Central memory CD8-positive, alpha-beta T cell (primary cell): Measurements from ENCODE around the gene CACHD1.

Experiments
- ATAC-seq: fragments of 150-1000 bp; cut with Tn5 transposase; replicated peaks from 2 replicates; pipeline ENCODE4 v1.10.0; 2022; ENCODE audit warnings: mild to moderate bottlenecking, moderate FRiP score, moderate number of reproducible peaks; ENCODE audit not compliant: poor library complexity, severe bottlenecking; ENCODE audit errors: extremely low read depth
- DNase-seq, 2 donors: peaks; one replicate each; pipeline ENCODE4 v3.0.0; 2021; ENCODE audit warnings: low spot score in 2 of 2
- H3K27ac Mint-ChIP-seq: one replicate; pipeline ENCODE4 v1.8.0; 2022; ENCODE audit warnings: low read depth, mild to moderate bottlenecking, moderate library complexity, mixed read lengths
- H3K27me3 Mint-ChIP-seq: one replicate; pipeline ENCODE4 v1.8.0; 2022; ENCODE audit warnings: mixed read lengths
- H3K36me3 Mint-ChIP-seq: one replicate; pipeline ENCODE4 v1.8.0; 2022; ENCODE audit warnings: mild to moderate bottlenecking, moderate library complexity, mixed read lengths; ENCODE audit not compliant: insufficient read depth
- H3K4me1 Mint-ChIP-seq: one replicate; pipeline ENCODE4 v1.8.0; 2022; ENCODE audit warnings: mixed read lengths
- H3K4me3 Mint-ChIP-seq: one replicate; pipeline ENCODE4 v1.8.0; 2022; ENCODE audit warnings: mild to moderate bottlenecking, moderate library complexity, mixed read lengths
- H3K9me3 Mint-ChIP-seq: one replicate; pipeline ENCODE4 v1.8.0; 2022; ENCODE audit warnings: mixed read lengths

The CACHD1 gene

DNA sequence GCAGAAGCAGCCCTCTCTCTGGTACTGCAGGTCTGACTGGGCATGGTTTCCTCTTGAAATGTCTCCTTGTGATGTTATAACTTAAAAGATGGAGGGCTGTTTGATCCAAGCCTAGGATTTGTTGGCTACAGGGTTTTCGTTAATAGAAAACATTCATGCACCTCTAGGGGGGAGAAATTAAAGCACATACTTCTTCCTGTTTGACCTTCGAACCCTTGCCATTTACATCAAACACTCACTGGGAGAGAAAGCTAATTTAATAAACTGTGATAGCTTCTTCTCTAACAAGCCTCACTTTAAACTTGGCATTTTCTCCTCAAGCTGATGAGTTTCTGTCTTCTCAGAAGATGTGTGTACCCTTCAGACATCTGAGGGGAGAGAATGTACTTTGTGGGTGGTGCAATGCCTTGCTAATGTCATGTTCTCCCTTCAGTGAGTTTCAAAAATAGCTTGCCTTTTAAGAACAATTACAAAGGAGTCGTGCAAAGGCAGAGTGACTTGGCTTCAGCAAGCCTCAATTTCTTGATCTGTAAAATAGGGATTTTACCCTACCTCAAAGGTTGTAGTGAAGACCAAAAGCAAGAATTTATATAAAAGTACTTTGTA, 20.4 kb downstream of the CACHD1 start:
- no peaks in the 10 kb centered on the region for H3K4me1 Mint-ChIP-seq
- no peak for DNase-seq
- no peak for ATAC-seq
- H3K4me3 Mint-ChIP-seq = no peak overlapping the region
- peaks cover 50% of the 10 kb centered on the region for H3K27me3 Mint-ChIP-seq
- H3K27ac Mint-ChIP-seq = no peak overlapping the region
- H3K9me3 Mint-ChIP-seq = no peaks in the 10 kb centered on the region
- H3K36me3 Mint-ChIP-seq = no peaks in the 10 kb centered on the region

DNA sequence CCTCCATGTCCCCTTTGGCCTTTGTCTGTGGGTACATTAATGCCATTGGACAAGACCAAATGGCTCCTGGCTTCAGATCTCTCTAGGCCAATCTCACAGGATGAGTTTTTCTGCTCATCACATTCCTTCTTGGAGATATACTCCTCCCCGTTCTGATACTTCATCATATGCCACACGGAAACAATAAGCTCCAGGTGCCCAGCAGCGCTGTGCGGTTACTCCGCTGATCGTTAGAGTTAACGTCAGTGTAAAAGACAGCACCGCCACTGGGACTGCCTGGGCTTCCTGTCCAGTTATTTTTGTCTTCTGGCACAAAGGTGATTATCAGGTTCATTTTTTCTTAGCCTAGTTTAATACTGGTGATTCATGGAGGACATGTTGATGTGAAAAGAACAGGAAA, 22.5 kb downstream of the CACHD1 start:
- peaks cover 65% of the 10 kb centered on the region for H3K27me3 Mint-ChIP-seq
- H3K4me1 Mint-ChIP-seq = no peaks in the 10 kb centered on the region
- DNase-seq = no peak
- no peak for ATAC-seq
- no peak overlapping the region for H3K4me3 Mint-ChIP-seq
- H3K27ac Mint-ChIP-seq = no peak overlapping the region
- H3K36me3 Mint-ChIP-seq = no peaks in the 10 kb centered on the region
- no peaks in the 10 kb centered on the region for H3K9me3 Mint-ChIP-seq

DNA sequence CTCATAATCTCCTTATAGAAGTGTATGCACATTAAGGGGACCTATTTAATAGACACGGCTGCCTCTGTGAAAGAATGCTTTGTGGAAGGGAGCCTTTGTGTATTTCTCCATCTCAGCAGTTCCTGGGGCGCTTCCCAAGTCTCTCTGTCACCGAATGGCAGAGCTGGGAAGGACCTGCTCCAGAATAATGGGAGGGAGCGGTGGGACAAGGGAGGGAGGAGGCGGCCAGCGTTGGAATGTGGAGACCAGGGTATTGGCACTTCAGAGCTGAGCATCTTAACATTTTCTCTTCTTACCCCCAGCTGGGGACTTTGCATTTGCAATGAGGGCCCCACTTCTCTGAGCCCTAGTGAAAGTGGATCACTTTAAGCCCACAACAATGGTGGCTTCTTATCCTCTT, 23.9 kb downstream of the CACHD1 start:
- Mint-ChIP-seq H3K9me3 (no peaks in the 10 kb centered on the region), H3K36me3 (no peaks in the 10 kb centered on the region), H3K27ac (no peak overlapping the region), H3K27me3 (peaks cover 65% of the 10 kb centered on the region), H3K4me1 (no peaks in the 10 kb centered on the region), H3K4me3 (no peak overlapping the region)
- DNase-seq (no peak), ATAC-seq (no peak)

DNA sequence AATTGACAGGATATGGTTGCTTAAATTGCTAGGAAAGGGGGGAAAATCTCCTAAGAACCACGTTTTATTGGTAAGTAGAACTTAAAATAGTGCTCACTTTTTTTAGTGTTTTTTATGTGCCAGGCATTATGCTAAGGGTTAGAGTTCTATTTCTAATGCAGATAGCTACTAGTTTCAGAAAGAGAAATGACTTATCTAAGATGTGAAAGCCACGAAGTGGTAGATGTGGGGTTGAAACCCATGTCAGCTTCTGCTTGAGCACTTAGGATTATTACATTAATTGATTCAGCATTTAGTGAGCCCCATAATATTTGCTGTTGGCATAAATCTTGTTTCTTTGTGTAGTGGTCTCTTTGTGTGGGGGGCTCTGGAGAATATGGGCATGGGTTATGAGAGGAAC, 24.7 kb downstream of the CACHD1 start:
- H3K4me1 Mint-ChIP-seq = no peaks in the 10 kb centered on the region
- ATAC-seq (no peak), DNase-seq (no peak)
- H3K27me3 Mint-ChIP-seq = peaks cover 65% of the 10 kb centered on the region
- H3K27ac Mint-ChIP-seq = no peak overlapping the region
- H3K36me3 Mint-ChIP-seq = no peaks in the 10 kb centered on the region
- no peak overlapping the region for H3K4me3 Mint-ChIP-seq
- H3K9me3 Mint-ChIP-seq = no peaks in the 10 kb centered on the region

DNA sequence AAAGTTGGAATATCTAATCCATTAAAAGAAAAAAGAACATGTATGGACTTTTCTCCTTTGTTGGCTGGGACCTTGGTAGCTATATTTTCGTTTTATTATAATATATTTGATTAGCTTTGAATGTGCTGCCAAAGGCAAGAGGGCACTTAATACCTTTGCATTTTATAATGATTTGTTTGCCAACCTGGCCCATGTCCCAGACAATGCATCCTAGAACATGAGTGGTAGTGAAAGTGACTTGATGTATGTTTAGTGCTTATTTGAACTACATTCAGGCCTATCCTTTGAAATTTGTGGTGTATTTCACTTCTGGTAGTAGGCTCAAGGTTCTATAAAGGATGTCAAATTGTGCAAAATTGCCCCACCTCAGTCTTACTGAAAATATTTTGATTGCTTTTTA, 25.9 kb downstream of the CACHD1 start:
- no peak for DNase-seq
- no peaks in the 10 kb centered on the region for H3K4me1 Mint-ChIP-seq

DNA sequence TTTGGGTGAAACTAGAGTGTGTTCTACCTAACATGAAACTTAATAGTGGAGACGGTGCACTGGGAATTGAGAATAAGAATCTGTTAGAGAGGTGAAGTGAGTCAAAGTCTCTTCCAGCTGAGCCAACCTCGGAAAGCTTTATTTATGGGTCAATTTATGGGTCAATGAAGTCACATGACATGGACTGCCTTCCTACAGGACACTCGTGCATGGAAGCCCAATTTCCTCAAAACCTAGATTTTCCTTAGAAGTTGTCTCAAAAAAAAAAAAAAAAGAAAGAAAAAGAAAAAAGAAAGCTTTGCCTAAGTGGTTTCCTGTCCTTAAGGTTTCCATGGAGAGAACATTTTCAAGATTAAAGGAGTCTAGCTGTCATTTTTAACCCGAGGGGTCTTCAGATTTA, 26.7 kb downstream of the CACHD1 start:
- Mint-ChIP-seq H3K27me3 (peaks cover 74% of the 10 kb centered on the region), H3K27ac (no peak overlapping the region), H3K4me3 (no peak overlapping the region), H3K9me3 (no peaks in the 10 kb centered on the region), H3K4me1 (no peaks in the 10 kb centered on the region), H3K36me3 (no peaks in the 10 kb centered on the region)
- ATAC-seq (no peak), DNase-seq (no peak)

More for the DNA sequence above, 25.9 kb downstream of the CACHD1 start:
- Mint-ChIP-seq H3K9me3 (no peaks in the 10 kb centered on the region), H3K4me3 (no peak overlapping the region), H3K27ac (no peak overlapping the region), H3K36me3 (no peaks in the 10 kb centered on the region), H3K27me3 (peaks cover 73% of the 10 kb centered on the region)
- no peak for ATAC-seq

DNA sequence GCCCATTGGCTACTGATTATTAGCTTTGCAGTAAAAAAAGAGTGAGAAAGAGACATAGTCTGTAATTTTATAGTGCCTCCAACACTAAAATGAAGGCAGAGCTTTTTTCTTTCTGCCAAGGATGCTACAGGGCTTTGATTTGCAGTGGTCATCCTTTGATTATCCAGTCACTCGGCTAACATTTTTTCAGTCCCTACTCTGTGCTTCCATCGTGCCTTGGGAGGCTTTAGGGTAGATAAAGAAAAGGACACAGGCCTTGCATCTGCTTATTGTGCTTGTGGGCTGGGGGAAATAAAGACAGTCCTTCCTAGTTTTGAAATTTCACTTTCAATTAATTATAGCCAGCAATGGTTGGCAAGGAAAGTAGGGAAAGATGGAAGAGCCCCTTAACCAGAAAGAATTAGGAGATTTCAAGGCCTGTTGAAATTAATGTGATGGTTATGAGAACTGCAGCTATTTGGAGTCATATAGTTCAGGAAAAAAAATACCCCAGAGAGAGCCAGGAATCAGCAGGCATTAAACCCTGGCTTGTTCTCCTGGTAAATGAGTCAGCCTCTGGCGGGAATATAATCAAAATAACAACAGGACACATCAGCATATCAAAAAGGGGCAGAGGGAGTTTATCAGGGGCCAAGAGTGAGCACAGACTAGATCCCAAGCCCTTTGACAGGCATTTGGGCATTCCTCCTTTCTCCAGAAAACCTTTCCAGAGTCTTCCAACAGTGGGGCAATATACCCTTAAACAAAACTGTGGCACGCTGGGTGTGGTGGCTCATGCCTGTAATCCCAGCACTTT, 27.4 kb downstream of the CACHD1 start:
- Mint-ChIP-seq H3K4me3 (no peak overlapping the region), H3K9me3 (no peaks in the 10 kb centered on the region), H3K27me3 (peaks cover 80% of the 10 kb centered on the region), H3K4me1 (no peaks in the 10 kb centered on the region), H3K27ac (no peak overlapping the region), H3K36me3 (no peaks in the 10 kb centered on the region)
- no peak for ATAC-seq
- no peak for DNase-seq

DNA sequence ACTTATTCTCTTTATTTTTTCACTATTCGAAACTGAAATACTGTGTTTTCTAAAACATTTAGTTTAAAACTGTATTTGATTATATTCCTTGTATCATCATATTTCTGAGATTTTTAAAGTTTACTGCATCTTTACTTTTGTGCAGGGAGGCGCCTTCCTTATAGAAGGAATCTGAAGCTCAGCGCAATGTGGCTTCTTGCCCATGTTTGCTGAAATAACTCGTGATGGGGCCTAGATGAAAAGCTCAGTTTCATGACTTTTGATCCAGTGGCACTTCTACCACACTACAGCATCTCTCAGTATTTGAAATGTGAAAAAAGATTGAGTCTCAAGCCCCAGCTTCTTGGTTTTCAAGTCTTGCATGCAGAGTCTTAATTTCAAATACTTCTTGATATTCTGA, 28.4 kb downstream of the CACHD1 start:
- Mint-ChIP-seq H3K4me3 (no peak overlapping the region), H3K27me3 (peaks cover 80% of the 10 kb centered on the region), H3K36me3 (no peaks in the 10 kb centered on the region), H3K4me1 (no peaks in the 10 kb centered on the region), H3K9me3 (no peaks in the 10 kb centered on the region), H3K27ac (no peak overlapping the region)
- no peak for DNase-seq
- no peak for ATAC-seq

DNA sequence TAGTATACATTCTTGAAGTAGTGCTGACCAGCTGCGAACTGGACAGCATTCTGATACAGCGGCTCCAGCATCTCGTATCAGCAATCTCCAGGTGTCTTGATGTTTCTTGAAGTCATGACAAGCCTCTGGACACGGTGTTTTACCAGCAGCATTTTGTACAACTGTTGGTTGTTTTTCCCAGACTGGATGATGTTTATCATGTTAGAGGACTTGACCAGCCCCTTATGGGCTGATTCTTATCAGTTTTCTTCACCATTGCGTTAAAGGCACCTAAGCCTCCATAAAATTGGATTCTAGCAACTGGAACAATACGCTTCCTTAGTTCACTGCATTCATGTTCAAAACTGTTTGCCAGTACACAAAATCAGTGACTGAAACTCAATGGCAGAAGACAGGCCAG, 29.1 kb downstream of the CACHD1 start:
- DNase-seq (no peak), ATAC-seq (no peak)
- Mint-ChIP-seq H3K4me1 (no peaks in the 10 kb centered on the region), H3K27ac (no peak overlapping the region), H3K36me3 (no peaks in the 10 kb centered on the region), H3K27me3 (peaks cover 79% of the 10 kb centered on the region), H3K9me3 (no peaks in the 10 kb centered on the region), H3K4me3 (no peak overlapping the region)

DNA sequence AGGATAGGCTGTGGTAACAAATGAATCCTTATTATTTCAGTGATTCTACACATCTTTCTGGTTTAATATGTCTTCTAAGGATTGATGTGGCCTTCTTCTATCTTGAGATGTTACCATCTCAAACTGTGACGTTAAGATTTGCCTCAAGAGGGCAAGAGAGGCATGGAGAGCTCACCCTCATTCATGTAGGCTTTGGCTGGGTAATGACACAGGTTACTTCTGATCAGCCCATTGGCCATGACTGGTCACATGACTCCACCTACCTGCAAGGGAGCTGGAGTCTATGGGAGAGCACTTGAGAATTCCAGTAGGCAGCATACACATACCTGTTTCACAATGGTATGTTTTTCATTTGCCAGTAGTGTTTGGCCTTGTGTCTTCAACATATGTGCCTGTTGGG, 30.0 kb downstream of the CACHD1 start:
- Mint-ChIP-seq H3K9me3 (no peaks in the 10 kb centered on the region), H3K4me1 (no peaks in the 10 kb centered on the region), H3K27ac (no peak overlapping the region), H3K27me3 (peaks cover 79% of the 10 kb centered on the region), H3K4me3 (no peak overlapping the region), H3K36me3 (no peaks in the 10 kb centered on the region)
- DNase-seq = no peak
- no peak for ATAC-seq

DNA sequence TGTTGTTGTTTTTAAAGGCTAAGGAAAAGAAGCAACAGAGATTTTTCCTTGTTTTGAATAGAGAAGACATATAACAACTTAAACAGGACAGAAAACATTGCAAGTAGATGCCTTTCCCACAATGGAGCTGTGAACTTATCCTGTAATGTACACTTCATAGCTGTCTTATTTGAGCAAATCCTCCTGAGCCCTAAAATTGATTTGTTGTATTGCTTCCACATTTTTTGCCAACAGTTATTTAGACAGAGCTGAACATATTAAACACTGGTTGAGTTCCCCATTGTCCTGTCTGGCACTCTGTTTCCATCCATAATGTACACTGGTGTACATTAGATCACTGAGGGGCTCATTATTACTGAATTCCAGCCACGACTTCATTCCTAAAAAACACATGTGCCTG, 32.2 kb downstream of the CACHD1 start:
- H3K4me1 Mint-ChIP-seq = peaks cover 9% of the 10 kb centered on the region
- H3K9me3 Mint-ChIP-seq = no peaks in the 10 kb centered on the region
- DNase-seq = no peak
- no peak overlapping the region for H3K4me3 Mint-ChIP-seq
- H3K27me3 Mint-ChIP-seq = peaks cover 78% of the 10 kb centered on the region
- no peak for ATAC-seq
- H3K27ac Mint-ChIP-seq = no peak overlapping the region
- peaks cover 2% of the 10 kb centered on the region for H3K36me3 Mint-ChIP-seq

DNA sequence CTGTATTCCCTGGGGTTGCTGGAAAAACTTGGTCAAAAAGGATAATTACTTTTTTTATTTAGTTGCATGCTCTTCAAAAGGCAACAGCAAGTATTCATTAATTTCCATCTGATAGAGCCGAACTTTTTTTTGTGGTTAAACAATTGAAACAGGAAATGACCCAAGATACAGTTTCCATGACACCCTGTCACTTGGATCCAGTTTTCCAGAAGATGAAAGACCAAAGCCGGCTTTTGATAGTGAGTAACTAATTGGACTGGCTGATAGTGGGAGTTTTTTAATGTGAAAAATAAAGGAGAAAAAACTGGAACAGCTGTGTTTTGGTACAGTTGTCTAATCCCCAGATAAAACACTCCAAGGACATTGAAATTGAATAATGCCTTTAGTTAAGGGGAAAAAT, 33.0 kb downstream of the CACHD1 start:
- H3K27ac Mint-ChIP-seq = no peak overlapping the region
- H3K4me3 Mint-ChIP-seq = no peak overlapping the region
- DNase-seq (no peak), ATAC-seq (no peak)
- H3K4me1 Mint-ChIP-seq = peaks cover 9% of the 10 kb centered on the region
- peaks cover 80% of the 10 kb centered on the region for H3K27me3 Mint-ChIP-seq
- H3K36me3 Mint-ChIP-seq = peaks cover 2% of the 10 kb centered on the region
- H3K9me3 Mint-ChIP-seq = no peaks in the 10 kb centered on the region

DNA sequence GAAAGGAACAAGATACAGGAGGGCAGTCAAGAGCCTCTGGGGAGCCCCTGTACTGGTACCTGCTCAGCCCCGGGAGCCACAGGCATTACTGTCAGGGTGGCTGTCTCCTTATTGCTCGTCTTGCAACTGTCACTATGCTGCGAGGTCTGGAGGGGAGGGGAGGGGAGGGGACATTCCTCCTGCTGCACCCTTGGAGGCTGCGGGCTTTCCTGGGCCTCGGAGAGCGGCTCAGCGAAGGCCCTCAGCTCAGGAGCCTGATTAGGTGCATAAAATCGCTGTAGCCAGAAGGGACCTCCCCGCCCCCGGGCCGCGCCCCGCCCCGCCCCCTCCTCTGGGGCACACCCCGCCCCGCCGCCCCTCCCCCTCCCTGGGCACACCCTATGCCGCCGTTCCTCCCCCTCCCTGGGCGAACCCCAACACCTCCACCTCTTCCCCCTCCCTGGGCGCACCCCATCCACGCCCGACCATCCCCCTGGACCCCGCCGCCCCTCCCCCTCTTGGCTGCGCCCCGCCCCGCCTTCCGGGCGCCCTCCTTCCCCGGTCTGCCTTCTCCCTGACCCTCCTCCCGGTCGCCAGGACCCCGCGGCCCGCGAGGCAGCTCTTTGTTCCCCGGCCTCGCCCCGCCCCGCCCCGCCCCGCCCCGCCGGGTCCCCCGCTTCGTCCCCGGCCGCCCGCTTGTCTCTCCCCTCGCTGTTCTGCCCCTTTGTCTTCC, 35.5 kb downstream of the CACHD1 start:
- Mint-ChIP-seq H3K4me3 (peak overlapping the region; percentile 79), H3K4me1 (peaks cover 9% of the 10 kb centered on the region), H3K9me3 (no peaks in the 10 kb centered on the region), H3K27me3 (peaks cover 86% of the 10 kb centered on the region), H3K36me3 (peaks cover 2% of the 10 kb centered on the region), H3K27ac (peak overlapping the region; percentile 41)
- ATAC-seq = peak; percentile 28
- no peak for DNase-seq
